ENCODE measurements around the gene GTF2H3. TPM values are rescaled to one million over a fixed set of nuclear protein-coding genes. Genes with fewer than 3 reads are reported as not detected.
A peak's percentile ranks its signal among the peaks of the same experiment; 100 is the strongest.

Gene GTF2H3
- total RNA-seq, 1 donor from 2014 or later: 13.9 TPM

GRCh38 chr12:123659996-123660727 lies 26.5 kb downstream of the GTF2H3 start:
- no peak for TF ChIP-seq CTCF (IDR thresholded peaks at IDR 0.05; ENCODE audit: borderline replicate concordance)
- no peaks in the 10 kb centered on the region for H3K9me3 ChIP-seq (replicated peaks)
- no peak for DNase-seq
- H3K4me1 ChIP-seq: peaks cover 13% of the 10 kb centered on the region
- H3K27me3 ChIP-seq (ENCODE audit: low read depth): no peaks in the 10 kb centered on the region
- no peak overlapping the region for H3K4me3 ChIP-seq
- intact Hi-C loops (cut with micrococcal nuclease): no loop called here
- H3K36me3 ChIP-seq: peaks cover 44% of the 10 kb centered on the region
- H3K27ac ChIP-seq (replicated peaks): no peak overlapping the region

DNA sequence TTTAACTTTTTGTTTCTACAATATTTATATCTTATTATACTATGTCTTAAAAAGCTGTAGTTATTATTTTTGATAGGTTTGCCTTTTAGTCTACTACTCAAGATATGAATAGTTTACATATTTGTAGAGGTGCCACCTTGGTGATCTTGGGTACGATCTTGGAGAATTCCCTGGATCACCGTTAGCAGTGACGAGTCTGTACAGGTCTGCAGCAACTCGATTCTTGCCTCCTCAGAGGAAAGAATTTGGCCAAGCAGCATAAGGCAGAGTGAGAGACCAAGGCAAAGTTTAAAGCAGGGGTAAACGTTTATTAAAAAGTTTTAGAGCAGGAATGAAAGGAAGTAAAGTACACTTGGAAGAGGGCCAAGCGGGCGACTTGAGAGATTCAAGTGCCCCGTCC lies 34.1 kb downstream of the GTF2H3 start:
- no peak for DNase-seq
- no peak overlapping the region for H3K4me3 ChIP-seq
- no peak for TF ChIP-seq CTCF (IDR thresholded peaks at IDR 0.05; ENCODE audit: borderline replicate concordance)
- peaks cover 17% of the 10 kb centered on the region for H3K4me1 ChIP-seq
- H3K27me3 ChIP-seq (ENCODE audit: low read depth): no peaks in the 10 kb centered on the region
- intact Hi-C loops (cut with micrococcal nuclease): no loop called here
- no peaks in the 10 kb centered on the region for H3K9me3 ChIP-seq (replicated peaks)
- H3K27ac ChIP-seq (replicated peaks): no peak overlapping the region
- H3K36me3 ChIP-seq: peaks cover 7% of the 10 kb centered on the region

DNA sequence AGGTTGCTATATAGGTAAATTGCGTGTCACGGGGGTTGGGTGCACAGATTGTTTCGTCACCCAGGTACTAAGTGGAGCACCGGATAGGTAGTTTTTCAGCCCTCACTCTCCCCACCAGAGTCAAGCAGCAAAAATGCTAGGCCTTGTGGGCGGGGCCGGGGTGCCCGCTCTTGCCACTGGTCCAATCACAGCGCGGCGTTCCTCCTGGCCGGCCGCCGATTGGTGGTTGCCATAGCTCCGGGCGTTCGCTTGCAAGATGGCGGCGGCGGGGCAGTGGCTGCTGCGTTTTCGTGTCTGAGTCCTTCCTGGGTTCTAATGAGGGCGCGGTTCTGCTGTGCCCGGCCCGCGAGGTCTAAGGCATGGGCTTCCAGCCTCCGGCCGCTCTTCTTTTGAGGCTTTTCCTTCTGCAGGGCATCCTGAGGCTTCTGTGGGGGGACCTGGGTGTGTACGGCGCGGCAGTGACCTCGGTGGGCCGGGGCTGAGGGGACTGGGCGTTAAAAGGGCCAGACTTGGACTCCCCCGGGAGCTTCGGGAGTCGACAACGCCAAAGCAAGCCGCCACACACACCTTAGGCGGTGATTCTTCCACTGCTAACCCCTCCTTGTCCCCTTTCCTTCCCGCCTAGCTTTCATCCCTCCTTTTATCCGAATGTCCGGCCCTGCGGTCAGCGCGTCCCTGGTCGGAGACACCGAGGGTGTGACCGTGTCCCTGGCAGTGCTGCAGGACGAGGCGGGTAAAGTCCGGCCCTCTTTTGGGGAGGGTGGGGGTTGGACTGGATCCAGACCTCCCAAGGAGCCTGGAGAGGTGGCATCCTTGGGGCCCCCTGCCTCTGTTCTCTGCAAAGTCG lies 37.5 kb downstream of the GTF2H3 start, which contains the start of gene TCTN2:
Gene TCTN2 (plus strand): TSS at position 232 of the 847 bp plus-strand sequence. CDS start 128 bp downstream, at position 360.
- no peaks in the 10 kb centered on the region for H3K27me3 ChIP-seq (ENCODE audit: low read depth)
- intact Hi-C loops (cut with micrococcal nuclease): no loop called here
- H3K36me3 ChIP-seq: peaks cover 23% of the 10 kb centered on the region
- peaks cover 17% of the 10 kb centered on the region for H3K4me1 ChIP-seq
- DNase-seq: peak; percentile 96
- H3K4me3 ChIP-seq: peak within 1 kb of the TSS; percentile 77
- peak within 1 kb of the TSS; percentile 6 for H3K27ac ChIP-seq (replicated peaks)
- no peak for TF ChIP-seq CTCF (IDR thresholded peaks at IDR 0.05; ENCODE audit: borderline replicate concordance)
- H3K9me3 ChIP-seq (replicated peaks): no peaks in the 10 kb centered on the region

DNA sequence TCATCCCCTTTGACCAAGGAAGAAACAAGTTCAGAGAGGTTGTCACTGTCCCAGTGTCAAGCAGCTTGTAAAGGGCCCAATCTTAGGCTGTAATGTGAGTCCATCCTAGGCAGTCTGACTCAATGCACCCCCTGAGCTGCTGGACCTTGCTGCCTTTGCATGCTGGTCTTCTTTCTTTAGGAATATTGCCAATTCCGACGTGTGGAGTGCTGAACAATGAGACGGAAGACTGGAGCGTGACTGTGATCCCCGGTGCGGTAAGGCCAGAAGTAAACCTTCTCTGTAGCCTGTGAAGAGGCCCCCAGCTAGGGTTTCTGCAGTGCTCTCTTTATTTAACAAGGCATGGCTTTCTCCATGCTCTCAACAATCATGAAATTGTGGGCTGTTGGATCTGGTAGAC lies 38.2 kb downstream of the GTF2H3 start:
- intact Hi-C loops (cut with micrococcal nuclease): no loop called here
- TF ChIP-seq CTCF (IDR thresholded peaks at IDR 0.05; ENCODE audit: borderline replicate concordance): no peak
- Histone ChIP-seq H3K9me3 (replicated peaks) (no peaks in the 10 kb centered on the region), H3K27ac (replicated peaks) (no peak overlapping the region), H3K4me1 (peaks cover 17% of the 10 kb centered on the region), H3K4me3 (peak overlapping the region; percentile 77), H3K36me3 (peaks cover 23% of the 10 kb centered on the region), H3K27me3 (ENCODE audit: low read depth) (no peaks in the 10 kb centered on the region)
- no peak for DNase-seq

GRCh38 chr12:123675436-123675835 lies 41.8 kb downstream of the GTF2H3 start:
- no peaks in the 10 kb centered on the region for H3K9me3 ChIP-seq (replicated peaks)
- no peak for TF ChIP-seq CTCF (IDR thresholded peaks at IDR 0.05; ENCODE audit: borderline replicate concordance)
- no peak overlapping the region for H3K4me3 ChIP-seq
- H3K27me3 ChIP-seq (ENCODE audit: low read depth): no peaks in the 10 kb centered on the region
- peaks cover 34% of the 10 kb centered on the region for H3K36me3 ChIP-seq
- H3K4me1 ChIP-seq: peaks cover 17% of the 10 kb centered on the region
- no peak for DNase-seq
- intact Hi-C loops (cut with micrococcal nuclease): no loop called here
- H3K27ac ChIP-seq (replicated peaks): no peak overlapping the region
